Measurements from ENCODE around the gene ACSS1. TPM values are rescaled to one million over a fixed set of nuclear protein-coding genes. Genes with fewer than 3 reads are reported as not detected.

The ACSS1 gene
- total and polyA plus RNA-seq, 2 of the 8 experiments (the other 6 are each of a cell fraction or from before 2014, with no cell fraction given): 2.6 to 3.4 TPM

DNA sequence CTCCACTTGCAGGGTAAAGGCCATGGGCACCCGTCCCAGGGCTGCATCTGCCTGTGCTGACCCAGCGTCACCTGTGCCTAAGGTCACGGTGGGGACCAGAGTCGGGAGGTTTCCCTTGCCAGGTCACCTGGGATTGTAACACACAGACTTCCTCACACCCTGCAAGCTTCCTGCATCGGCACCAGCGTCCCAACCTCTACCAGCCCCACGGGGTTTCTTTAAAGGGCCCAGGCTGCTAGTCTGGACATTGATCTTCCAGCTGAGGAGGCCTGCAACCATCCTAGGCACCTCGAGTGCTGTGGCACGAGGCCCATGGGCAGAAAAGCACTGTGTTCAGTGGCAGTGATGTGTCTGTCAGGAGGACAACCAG lies 12.6 kb downstream of the ACSS1 start:
- H2BK20ac ChIP-seq (ENCODE audit: low read length): no peak overlapping the region
- H3K18ac ChIP-seq (ENCODE audit: extremely low read depth, low read length): no peak overlapping the region
- no peaks in the 10 kb centered on the region for H4K20me1 ChIP-seq (replicated peaks in 1 of 2; ENCODE audit: control insufficient read depth in 1 of 2, insufficient read depth in 2 of 2, low read length in 2 of 2)
- no peak overlapping the region for H3K4ac ChIP-seq (replicated peaks; ENCODE audit: insufficient read length, low read depth, low read length)
- no peak overlapping the region for H3K4me3 ChIP-seq (ENCODE audit: extremely low read depth in 1 of 4, insufficient read depth in 2 of 4, low read depth in 3 of 4, low read length in 4 of 4)
- no peaks in the 10 kb centered on the region; a peak in 1 of 7 replicates for H3K4me1 ChIP-seq (replicated peaks in 1 of 4; ENCODE audit: control insufficient read depth in 3 of 4, insufficient read depth in 4 of 4, low read length in 3 of 4)
- no peak overlapping the region for H4K91ac ChIP-seq (replicated peaks; ENCODE audit: insufficient read length, low read length)
- DNase-seq (ENCODE audit: low read depth in 1 of 2, low spot score in 2 of 2) (no peak), FAIRE-seq (no peak)
- no peak overlapping the region for H4K5ac ChIP-seq (ENCODE audit: insufficient read length, low read depth, low read length)
- H2BK5ac ChIP-seq (ENCODE audit: low read depth, low read length): no peak overlapping the region
- no peak overlapping the region for H3K14ac ChIP-seq (ENCODE audit: insufficient read length)
- no peak overlapping the region for H3K56ac ChIP-seq (replicated peaks; ENCODE audit: insufficient read length, low read depth, low read length)
- no peaks in the 10 kb centered on the region for H3K79me2 ChIP-seq (ENCODE audit: control insufficient read depth in 1 of 2, insufficient read depth in 2 of 2, low read length in 2 of 2)
- H3K79me1 ChIP-seq (ENCODE audit: low read depth, low read length): no peaks in the 10 kb centered on the region
- no peak overlapping the region for H2BK12ac ChIP-seq (ENCODE audit: low read depth, low read length)
- H3K9me3 ChIP-seq (ENCODE audit: insufficient read depth in 2 of 2, low read depth in 1 of 2, low read length in 1 of 2): no peaks in the 10 kb centered on the region
- no peak overlapping the region for H2BK15ac ChIP-seq (ENCODE audit: low read length)
- H3K27ac ChIP-seq (ENCODE audit: low read depth, low read length): no peak overlapping the region
- no peak overlapping the region for H2AFZ ChIP-seq (ENCODE audit: low read length)
- H3K23ac ChIP-seq (ENCODE audit: insufficient read length): no peak overlapping the region
- no peak overlapping the region for H4K8ac ChIP-seq (ENCODE audit: extremely low read depth, insufficient read depth, low read length)
- ChIA-PET CTCF (ENCODE audit: partially characterized antibody) (interaction anchor here (1.0 to 3.1 kb wide), 4 partner anchors 11 to 115 kb away, joined by 3 to 13 read pairs (median 6); no protein-coding TSS in a partner anchor), POLR2A (ENCODE audit: partially characterized antibody) (no interaction called here)
- no peaks in the 10 kb centered on the region; a peak in 1 of 7 replicates for H3K27me3 ChIP-seq (replicated peaks in 1 of 4; ENCODE audit: control insufficient read depth in 3 of 4, extremely low read depth in 1 of 4, insufficient read depth in 3 of 4, low read length in 3 of 4)
- no peaks in the 10 kb centered on the region for H3K23me2 ChIP-seq (ENCODE audit: low read depth, low read length)
- no peak overlapping the region for H3K9ac ChIP-seq (replicated peaks in 1 of 4; ENCODE audit: extremely low read depth in 1 of 4, low read depth in 3 of 4, low read length in 3 of 4)
- H2BK120ac ChIP-seq (replicated peaks; ENCODE audit: low read depth, low read length): no peak overlapping the region
- no peaks in the 10 kb centered on the region for H3K36me3 ChIP-seq (ENCODE audit: control insufficient read depth in 2 of 4, insufficient read depth in 4 of 4, low read length in 3 of 4)
- H2AK5ac ChIP-seq (ENCODE audit: low read depth, low read length): no peak overlapping the region
- H3K4me2 ChIP-seq (ENCODE audit: insufficient read depth in 1 of 2, low read depth in 2 of 2, low read length in 2 of 2): no peak overlapping the region
- 83% methylated on average over 9 of the region's 9 CpGs; no CpG with 5 or more reads in 1 of the 2 experiments for WGBS, 2 experiments (ENCODE audit: extremely low coverage in 1 of 2, insufficient coverage in 1 of 2, insufficient read length in 1 of 2, insufficient replicate concordance in 2 of 2, low coverage in 1 of 2, low lambda C conversion rate in 2 of 2, missing lambda C conversion rate in 1 of 2)
- TF ChIP-seq SIRT6 (IDR thresholded peaks at IDR 0.05; ENCODE audit: low read length): no peak
- TF ChIP-seq RNF2 (IDR thresholded peaks at IDR 0.05; ENCODE audit: borderline replicate concordance, low read depth, low read length, missing control alignments, poor library complexity, severe bottlenecking): no peak
- TF ChIP-seq SRF (IDR thresholded peaks at IDR 0.05; ENCODE audit: low read depth, low read length): no peak
- TF ChIP-seq, protein P1, sequence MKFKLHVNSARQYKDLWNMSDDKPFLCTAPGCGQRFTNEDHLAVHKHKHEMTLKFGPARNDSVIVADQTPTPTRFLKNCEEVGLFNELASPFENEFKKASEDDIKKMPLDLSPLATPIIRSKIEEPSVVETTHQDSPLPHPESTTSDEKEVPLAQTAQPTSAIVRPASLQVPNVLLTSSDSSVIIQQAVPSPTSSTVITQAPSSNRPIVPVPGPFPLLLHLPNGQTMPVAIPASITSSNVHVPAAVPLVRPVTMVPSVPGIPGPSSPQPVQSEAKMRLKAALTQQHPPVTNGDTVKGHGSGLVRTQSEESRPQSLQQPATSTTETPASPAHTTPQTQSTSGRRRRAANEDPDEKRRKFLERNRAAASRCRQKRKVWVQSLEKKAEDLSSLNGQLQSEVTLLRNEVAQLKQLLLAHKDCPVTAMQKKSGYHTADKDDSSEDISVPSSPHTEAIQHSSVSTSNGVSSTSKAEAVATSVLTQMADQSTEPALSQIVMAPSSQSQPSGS (IDR thresholded peaks at IDR 0.05; ENCODE audit: low read length): no peak
- TF ChIP-seq MAFK (IDR thresholded peaks at IDR 0.05; ENCODE audit: low read depth, low read length): no peak
- TF ChIP-seq HDAC6 (IDR thresholded peaks at IDR 0.05; ENCODE audit: low read depth, low read length): no peak
- TF ChIP-seq SP1 (IDR thresholded peaks at IDR 0.05; ENCODE audit: low read depth, low read length): no peak
- no peak for TF ChIP-seq TAF1 (IDR thresholded peaks at IDR 0.05; ENCODE audit: low read depth, low read length)
- TF ChIP-seq CHD2 (IDR thresholded peaks at IDR 0.05; ENCODE audit: low read length): no peak
- no peak for TF ChIP-seq RBBP5 (IDR thresholded peaks at IDR 0.05; ENCODE audit: borderline replicate concordance, low read depth, low read length)
- TF ChIP-seq NRF1 (IDR thresholded peaks at IDR 0.05; ENCODE audit: low read depth, low read length): no peak
- TF ChIP-seq TEAD4 (IDR thresholded peaks at IDR 0.05; ENCODE audit: low read depth, low read length): no peak
- TF ChIP-seq CTBP2 (IDR thresholded peaks at IDR 0.05; ENCODE audit: borderline replicate concordance, insufficient read depth, insufficient read length, low read length): no peak
- no peak for TF ChIP-seq CREB1 (IDR thresholded peaks at IDR 0.05)
